ENCODE measurements around the gene CYP19A1.

The CYP19A1 gene

GRCh38 chr15:51338496-51338895 lies at the start of gene CYP19A1:
CYP19A1 (minus strand) TSS chr15:51338596; CDS start chr15:51242912, 95,684 bp downstream.
- no peak for DNase-seq

GRCh38 chr15:51387699-51388041 lies 49.3 kb upstream of the CYP19A1 start:
- no peak for DNase-seq

- no peak for DNase-seq
Measured at GRCh38 chr15:51386960-51387698, 48.7 kb upstream of the CYP19A1 start.

- DNase-seq: no peak
Measured at GRCh38 chr15:51386486-51386885, 48.1 kb upstream of the CYP19A1 start.

- no peak for DNase-seq
Measured at GRCh38 chr15:51386029-51386428, 47.6 kb upstream of the CYP19A1 start.

- peak; percentile 32 to 60 for DNase-seq
Measured at GRCh38 chr15:51382787-51383186, 44.4 kb upstream of the CYP19A1 start.

- peak; percentile 74 to 94 for DNase-seq
Measured at GRCh38 chr15:51380999-51381806, 42.8 kb upstream of the CYP19A1 start.

GRCh38 chr15:51379390-51379789 lies 41.0 kb upstream of the CYP19A1 start:
- DNase-seq: no peak

- DNase-seq: no peak
Measured at GRCh38 chr15:51378406-51378805, 40.0 kb upstream of the CYP19A1 start.

GRCh38 chr15:51377038-51377786 lies 38.8 kb upstream of the CYP19A1 start:
- DNase-seq: no peak

GRCh38 chr15:51375966-51376640 lies 37.7 kb upstream of the CYP19A1 start:
- DNase-seq: no peak

- DNase-seq: no peak
Measured at GRCh38 chr15:51374131-51374530, 35.7 kb upstream of the CYP19A1 start.

GRCh38 chr15:51371266-51371665 lies 32.9 kb upstream of the CYP19A1 start:
- DNase-seq: no peak

- DNase-seq: no peak
Measured at GRCh38 chr15:51369451-51369761, 31.0 kb upstream of the CYP19A1 start.

GRCh38 chr15:51368751-51369450 lies 30.5 kb upstream of the CYP19A1 start:
- DNase-seq: no peak

- DNase-seq: no peak
Measured at GRCh38 chr15:51368307-51368706, 29.9 kb upstream of the CYP19A1 start.

GRCh38 chr15:51367322-51367976 lies 29.1 kb upstream of the CYP19A1 start:
- no peak for DNase-seq

GRCh38 chr15:51366920-51367319 lies 28.5 kb upstream of the CYP19A1 start:
- DNase-seq: no peak

GRCh38 chr15:51366071-51366470 lies 27.7 kb upstream of the CYP19A1 start:
- no peak for DNase-seq

- no peak for DNase-seq
Measured at GRCh38 chr15:51365417-51365816, 27.0 kb upstream of the CYP19A1 start.

- DNase-seq: peak; percentile 35 to 72
Measured at GRCh38 chr15:51363383-51363782, 25.0 kb upstream of the CYP19A1 start.

- peak; percentile 47 to 66 for DNase-seq
Measured at GRCh38 chr15:51359981-51360380, 21.6 kb upstream of the CYP19A1 start.
